ENCODE measurements around the gene IRF2BP2.
"Not testable (repeated sequence)": the region's sequence is repeated elsewhere in the genome, so short reads cannot be mapped to it uniquely, and the experiment has no call there.

The IRF2BP2 gene

GRCh38 chr1:234601301-234602017 lies 8.5 kb downstream of the IRF2BP2 start:
- no peak for DNase-seq (ENCODE audit: low read depth)

GRCh38 chr1:234600418-234601281 lies 9.3 kb downstream of the IRF2BP2 start:
- DNase-seq (ENCODE audit: low read depth), result no peak

DNA sequence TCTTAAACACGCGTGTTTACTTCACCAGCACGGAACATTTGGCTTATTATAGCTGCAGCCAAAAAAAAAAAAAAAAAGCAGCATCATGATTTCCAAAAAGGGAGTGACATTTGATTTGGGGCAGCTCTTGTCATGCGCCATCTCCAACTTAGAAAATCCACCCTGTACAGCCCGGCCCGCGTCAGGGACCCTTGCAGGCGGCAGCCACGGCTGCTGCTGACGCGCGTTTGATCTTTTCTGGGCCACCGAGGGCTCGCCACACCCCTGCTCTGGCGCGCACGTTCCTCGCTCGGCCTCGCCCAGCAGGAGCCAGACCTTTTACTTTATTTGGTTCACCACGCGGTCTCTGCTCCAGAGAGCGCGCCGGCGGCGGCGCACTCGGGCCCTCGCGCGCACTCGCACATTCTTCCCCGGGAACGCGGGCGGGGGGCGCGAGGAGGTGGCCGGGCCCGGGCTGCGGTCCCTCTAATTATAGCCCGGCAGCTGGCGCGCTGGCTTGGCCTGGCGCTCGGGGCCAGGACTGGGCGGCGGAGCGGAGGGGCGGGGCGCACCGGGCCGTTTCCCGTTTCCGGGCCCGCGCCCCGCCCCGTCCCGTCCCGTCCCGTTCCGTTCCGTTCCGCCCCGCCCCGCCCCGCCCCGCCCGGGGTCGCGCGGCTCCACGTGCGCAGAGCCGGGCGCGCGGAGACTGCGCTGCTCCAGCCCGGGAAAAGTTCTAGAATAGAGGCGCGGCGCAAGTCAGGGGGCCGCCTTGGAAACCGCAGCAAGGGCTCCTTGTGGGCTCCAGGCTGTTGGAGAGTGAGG lies 10.2 kb downstream of the IRF2BP2 start:
- DNase-seq (ENCODE audit: low read depth), result no peak

GRCh38 chr1:234598974-234599616 lies 10.9 kb downstream of the IRF2BP2 start:
- DNase-seq (ENCODE audit: low read depth), result no peak

GRCh38 chr1:234597894-234598293 lies 12.1 kb downstream of the IRF2BP2 start:
- DNase-seq (ENCODE audit: low read depth), result no peak

DNA sequence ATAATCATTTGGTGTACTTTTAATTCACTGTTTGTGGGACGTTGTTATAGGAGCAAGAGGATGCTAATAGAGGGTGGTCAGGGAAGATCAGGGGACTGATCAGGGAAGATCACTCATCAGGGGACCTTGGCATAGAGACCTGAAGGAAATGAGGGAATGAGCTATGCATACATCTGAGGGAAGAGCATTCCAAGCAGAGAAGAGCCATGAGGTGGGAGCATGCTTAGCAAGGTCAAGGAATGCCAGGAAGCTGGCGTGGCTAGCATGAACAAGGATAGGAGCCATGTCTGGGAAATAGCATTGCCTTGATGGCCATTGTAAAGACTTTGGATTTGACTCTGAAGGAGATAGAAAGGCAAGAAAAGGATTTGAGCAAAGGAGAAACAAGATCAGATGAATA lies 14.1 kb downstream of the IRF2BP2 start:
- no peak for DNase-seq (ENCODE audit: low read depth)

GRCh38 chr1:234594575-234594974 lies 15.4 kb downstream of the IRF2BP2 start:
- not testable (repeated sequence) for DNase-seq (ENCODE audit: low read depth)

DNA sequence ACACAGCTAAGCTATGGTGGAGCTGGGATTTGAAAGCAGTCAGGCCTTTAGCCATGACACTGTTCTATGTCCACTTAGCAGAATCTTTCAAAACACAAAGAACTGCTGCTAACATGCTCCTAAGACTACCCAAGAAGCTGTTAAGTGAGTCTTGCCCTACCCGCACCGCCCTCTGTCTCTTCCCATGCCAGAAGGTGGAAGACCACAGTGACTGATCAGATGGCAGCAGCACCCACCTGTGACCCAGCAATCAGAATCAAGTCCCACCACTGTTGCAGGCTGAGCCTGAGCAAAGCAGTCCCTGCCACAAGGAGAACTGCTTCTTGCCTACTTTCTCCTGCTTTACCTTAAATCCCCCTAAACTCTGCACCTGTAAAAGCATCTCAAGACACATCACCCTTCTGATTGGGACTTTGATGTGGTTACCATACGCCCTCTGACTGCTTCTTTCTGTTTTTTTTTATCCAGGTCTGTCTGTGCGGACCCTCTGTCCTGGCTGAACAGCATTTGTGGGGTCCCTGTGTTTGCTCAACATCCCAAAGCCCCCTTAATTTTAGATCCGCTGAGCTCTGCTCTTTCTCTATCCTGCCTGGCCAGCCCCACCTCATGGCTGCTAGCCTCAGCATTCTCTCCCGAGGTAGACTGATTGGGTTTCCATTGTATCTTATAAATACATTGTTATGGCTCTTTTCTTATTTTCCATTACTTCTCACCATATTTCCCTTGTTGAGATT lies 16.0 kb downstream of the IRF2BP2 start:
- no peak for DNase-seq (ENCODE audit: low read depth)

DNA sequence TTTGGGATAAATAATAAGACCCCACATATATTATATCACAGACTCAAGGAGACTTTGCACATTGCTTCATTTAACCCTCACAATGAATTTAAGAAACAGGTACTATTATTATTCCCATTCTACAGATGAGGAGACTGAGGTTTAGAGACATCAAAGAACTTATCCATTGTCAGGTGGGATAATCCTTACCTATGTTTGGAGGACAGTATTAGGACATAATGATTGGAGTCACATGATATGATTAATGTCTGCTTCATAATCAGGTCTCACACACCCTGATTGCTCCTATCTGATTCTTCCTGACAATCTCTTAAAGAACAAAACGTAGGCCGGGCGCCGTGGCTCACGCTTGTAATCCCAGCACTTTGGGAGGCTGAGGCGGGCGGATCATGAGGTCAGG lies 16.9 kb downstream of the IRF2BP2 start:
- DNase-seq (ENCODE audit: low read depth), result no peak

DNA sequence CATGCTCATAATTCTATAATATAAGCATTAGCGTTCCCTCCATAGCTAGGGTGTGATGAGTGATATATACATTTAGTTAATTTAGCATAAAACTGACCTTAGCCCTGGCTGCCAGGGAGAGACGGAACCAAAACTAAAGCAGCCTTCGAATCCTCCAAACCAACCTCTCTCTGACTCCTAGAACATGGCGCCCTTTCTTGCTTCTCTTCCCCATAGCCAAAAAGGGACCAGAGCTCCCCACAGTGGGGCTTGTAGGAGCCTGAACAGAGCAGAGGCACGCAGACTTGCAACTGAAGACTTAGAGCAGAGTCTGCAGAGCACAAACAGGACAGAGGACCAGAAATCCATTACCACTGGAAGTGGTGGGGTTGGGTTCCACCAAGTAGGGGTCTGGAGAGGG lies 17.7 kb downstream of the IRF2BP2 start:
- DNase-seq (ENCODE audit: low read depth), result no peak

GRCh38 chr1:234591131-234591530 lies 18.8 kb downstream of the IRF2BP2 start:
- no peak for DNase-seq (ENCODE audit: low read depth)

GRCh38 chr1:234589854-234590620 lies 19.9 kb downstream of the IRF2BP2 start:
- no peak for DNase-seq (ENCODE audit: low read depth)

GRCh38 chr1:234589064-234589800 lies 20.7 kb downstream of the IRF2BP2 start:
- no peak for DNase-seq (ENCODE audit: low read depth)

DNA sequence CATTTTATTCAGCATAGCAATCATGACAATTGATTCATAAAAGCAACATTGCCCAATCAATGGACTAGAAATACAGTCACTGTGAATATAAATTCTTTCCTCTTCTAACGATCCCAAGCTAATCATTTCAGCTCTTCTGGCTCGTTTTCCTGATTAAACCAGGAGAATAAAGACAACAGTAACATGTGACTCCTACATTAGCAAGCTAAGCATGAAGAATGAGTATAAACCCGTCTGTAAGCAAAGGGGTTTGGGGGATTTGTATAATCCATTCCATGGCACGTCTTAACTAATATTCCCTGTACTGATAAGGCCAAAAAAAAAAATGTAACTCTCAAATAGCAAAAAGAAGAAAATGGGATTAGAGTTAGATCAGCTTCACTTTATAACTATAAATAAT lies 21.6 kb downstream of the IRF2BP2 start:
- no peak for DNase-seq (ENCODE audit: low read depth)

GRCh38 chr1:234586892-234587485 lies 23.0 kb downstream of the IRF2BP2 start:
- DNase-seq (ENCODE audit: low read depth), result no peak

DNA sequence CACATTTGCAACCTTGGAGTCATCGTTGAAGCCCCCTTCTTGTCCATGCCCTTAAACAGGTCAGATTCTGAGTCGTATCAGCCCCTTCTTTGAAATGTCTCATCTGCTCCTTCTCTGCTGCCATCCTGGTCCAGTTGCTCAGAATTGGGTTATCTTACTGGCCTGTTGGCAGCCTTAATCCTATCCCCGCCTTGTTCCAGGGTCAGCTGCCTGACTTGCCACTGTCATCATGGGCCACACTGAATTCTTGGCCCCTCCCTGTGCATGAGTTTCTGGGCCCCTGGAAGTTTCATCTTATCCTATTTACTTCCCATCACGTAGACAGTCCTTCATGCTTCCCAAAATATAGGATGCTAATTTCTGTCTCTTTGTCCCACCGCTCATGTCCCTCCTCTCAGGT lies 23.7 kb downstream of the IRF2BP2 start:
- DNase-seq (ENCODE audit: low read depth), result no peak

DNA sequence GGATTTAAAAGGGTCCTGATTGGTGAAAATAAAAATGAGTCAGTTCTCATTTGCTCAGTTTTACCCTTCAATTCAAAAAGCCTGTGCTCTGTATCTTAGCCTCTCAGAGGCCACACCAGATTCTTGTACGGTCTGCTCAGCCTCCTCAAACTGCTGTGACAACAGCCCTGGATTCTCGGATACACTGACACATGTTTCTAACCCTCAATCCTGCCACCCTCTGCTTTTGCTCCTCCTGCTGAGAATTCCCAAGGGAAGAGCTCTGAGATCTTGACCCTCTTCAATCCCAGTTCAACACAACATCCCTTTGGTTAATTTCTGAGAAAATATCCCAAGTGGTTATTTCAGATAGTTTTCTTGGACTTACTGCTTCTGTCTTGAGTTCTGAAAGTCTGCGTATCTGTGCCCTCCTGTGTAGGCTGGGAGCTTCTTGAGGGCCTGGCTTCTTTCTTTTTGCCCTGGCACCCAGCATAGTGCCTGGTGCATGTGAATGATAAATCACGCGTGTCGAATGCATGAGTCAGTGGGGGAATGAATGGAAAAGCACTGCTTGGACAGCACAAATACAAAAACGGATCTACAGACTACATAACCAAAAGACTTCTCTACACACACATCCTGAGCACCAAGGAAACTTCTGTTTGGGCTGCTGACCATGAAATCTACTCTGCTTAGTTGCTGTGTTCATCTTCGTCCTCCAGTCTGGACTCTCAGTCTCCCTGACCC lies 24.5 kb downstream of the IRF2BP2 start:
- no peak for DNase-seq (ENCODE audit: low read depth)

DNA sequence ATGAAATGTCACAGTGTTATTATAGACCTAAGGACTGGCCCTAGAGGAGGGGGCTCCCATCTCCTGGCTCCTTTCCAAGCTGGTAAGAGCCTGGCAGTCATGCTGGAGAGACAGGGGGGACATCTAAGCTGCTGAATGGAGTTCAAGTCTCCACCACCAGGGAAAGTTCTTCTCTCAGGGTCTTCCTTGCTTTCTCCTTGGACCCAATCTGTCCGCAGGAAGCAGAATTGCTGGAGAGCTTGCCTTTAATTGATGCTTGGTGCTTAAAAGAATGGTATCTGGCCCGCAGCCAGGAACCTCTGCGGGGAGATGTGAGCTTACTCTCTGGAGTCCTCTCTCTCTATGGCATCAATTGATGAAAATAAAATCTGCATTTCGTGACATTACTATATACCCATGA lies 25.1 kb downstream of the IRF2BP2 start:
- DNase-seq (ENCODE audit: low read depth), result no peak

GRCh38 chr1:234584420-234584805 lies 25.6 kb downstream of the IRF2BP2 start:
- DNase-seq (ENCODE audit: low read depth), result no peak
